LNCAP (cell line): ENCODE measurements around the gene NCK1.

Experiments
- CTCF ChIP-seq: fragments of 450-650 bp; IDR thresholded peaks from 2 replicates; pipeline ENCODE4 v1.5.1; 2017; ENCODE audit warnings: mild to moderate bottlenecking

Gene NCK1

GRCh38 chr3:136861890-136862616 lies at the start of gene NCK1:
Gene NCK1, plus strand, starts transcription at chr3:136862208. Its CDS starts 65,794 bp downstream, at chr3:136928002.
- no peak for TF ChIP-seq CTCF

- TF ChIP-seq CTCF = no peak
Measured at GRCh38 chr3:136817448-136817847, 44.6 kb upstream of the NCK1 start.

- no peak for TF ChIP-seq CTCF
Measured at GRCh38 chr3:136818191-136818768, 43.7 kb upstream of the NCK1 start.

- TF ChIP-seq CTCF = no peak
Measured at GRCh38 chr3:136818769-136819391, 43.1 kb upstream of the NCK1 start, which contains the start of gene SLC35G2. Gene SLC35G2, plus strand, starts transcription at chr3:136819126. Its CDS starts 35,335 bp downstream, at chr3:136854461.

GRCh38 chr3:136819392-136819730 lies 42.6 kb upstream of the NCK1 start:
- no peak for TF ChIP-seq CTCF

GRCh38 chr3:136819731-136820679 lies 42.0 kb upstream of the NCK1 start:
- no peak for TF ChIP-seq CTCF

GRCh38 chr3:136831461-136831860 lies 30.5 kb upstream of the NCK1 start:
- no peak for TF ChIP-seq CTCF
